SK-N-SH (cell line): Measurements from ENCODE around the gene DRGX. TPM values are rescaled to one million over a fixed set of nuclear protein-coding genes. Genes with fewer than 3 reads are reported as not detected.

ENCODE experiments used
- CTCF ChIA-PET: fragments of 300-600, 350-600 bp; formaldehyde crosslinking; extraction: SDS; loops from one replicate; lab custom pipeline; 2021; lab: Yijun Ruan, JAX
- POLR2A ChIA-PET: fragments of 350-600 bp; sonication (Branson Sonifier 250); formaldehyde crosslinking; extraction: SDS; loops from one replicate; lab custom pipeline; 2020; ENCODE audit warnings: antibody characterized with exemption, inconsistent platforms; lab: Yijun Ruan, JAX
- DNase-seq: peaks from one replicate; pipeline ENCODE4 v3.0.0; 2012
- H2AFZ ChIP-seq: fragments of 200-600 bp; sonication (generic); 2 replicates; pipeline ENCODE4 v1.8.1; 2016; ENCODE audit warnings: antibody characterized with exemption, mild to moderate bottlenecking, low read depth
- H3F3A ChIP-seq: fragments of 200-600 bp; sonication (generic); replicated peaks from 2 replicates; pipeline ENCODE3; 2016; ENCODE audit warnings: antibody characterized with exemption, mild to moderate bottlenecking; ENCODE audit not compliant: insufficient read depth
- H3K27ac ChIP-seq, 2 experiments: fragments of 200-500 bp in 1 of 2; fragments of 200-600 bp in 1 of 2; sonication (Bioruptor generic) in 1 of 2; sonication (generic), shearing (Covaris generic) in 1 of 2; 2 replicates each; pipeline versions ENCODE4 v1.5.1 to v1.6.1; 2014 to 2016; ENCODE audit warnings: low read depth in 2 of 2, inconsistent platforms in 1 of 2, low read length in 1 of 2, mild to moderate bottlenecking in 1 of 2, mixed read lengths in 1 of 2
- H3K27me3 ChIP-seq: fragments of 200-600 bp; sonication (generic), shearing (Covaris generic); 2 replicates; pipeline ENCODE4 v1.6.1; 2016; ENCODE audit warnings: mixed run types; ENCODE audit not compliant: insufficient read depth
- H3K36me3 ChIP-seq, 2 experiments: fragments of 200-500 bp in 1 of 2; fragments of 200-600 bp in 1 of 2; sonication (Bioruptor generic) in 1 of 2; sonication (generic) in 1 of 2; replicated peaks in 1 of 2; 2 replicates each; pipeline versions ENCODE3 to v1.5.1; 2014 to 2016; ENCODE audit warnings: low read length in 1 of 2, mild to moderate bottlenecking in 1 of 2; ENCODE audit not compliant: insufficient read depth in 2 of 2, control insufficient read depth in 1 of 2
- H3K4me1 ChIP-seq, 2 experiments: fragments of 200-500 bp in 1 of 2; fragments of 200-600 bp in 1 of 2; sonication (Bioruptor generic) in 1 of 2; sonication (generic), shearing (Covaris generic) in 1 of 2; 2 replicates each; pipeline versions ENCODE4 v1.5.1 to v1.6.1; 2014 to 2016; ENCODE audit warnings: low read depth in 1 of 2, low read length in 1 of 2, mixed run types in 1 of 2; ENCODE audit not compliant: insufficient read depth in 2 of 2, control insufficient read depth in 1 of 2
- H3K4me2 ChIP-seq: fragments of 200-600 bp; sonication (generic), shearing (Covaris generic); 2 replicates; pipeline ENCODE4 v1.6.1; 2017; ENCODE audit warnings: mixed run types
- H3K4me3 ChIP-seq, 2 experiments: fragments of 200-500 bp in 1 of 2; fragments of 200-600 bp in 1 of 2; sonication (Bioruptor generic) in 1 of 2; sonication (generic), shearing (Covaris generic) in 1 of 2; 2 replicates each; pipeline versions ENCODE4 v1.5.1 to v1.8.1; 2014 to 2016; ENCODE audit warnings: low read depth in 2 of 2, inconsistent platforms in 1 of 2, low read length in 1 of 2, mild to moderate bottlenecking in 1 of 2, mixed read lengths in 1 of 2, moderate library complexity in 1 of 2
- H3K79me2 ChIP-seq: fragments of 200-600 bp; sonication (generic); 2 replicates; pipeline ENCODE4 v1.8.1; 2017; ENCODE audit warnings: mild to moderate bottlenecking; ENCODE audit not compliant: insufficient read depth
- H3K9ac ChIP-seq: fragments of 200-600 bp; sonication (generic); 2 replicates; pipeline ENCODE4 v1.6.1; 2017; ENCODE audit warnings: mixed run types
- H3K9me2 ChIP-seq: fragments of 200-600 bp; sonication (generic); 2 replicates; pipeline ENCODE4 v1.6.1; 2017; ENCODE audit warnings: mixed run types
- H3K9me3 ChIP-seq: fragments of 200-600 bp; sonication (generic); 2 replicates; pipeline ENCODE4 v1.6.1; 2017; ENCODE audit warnings: mixed run types, mild to moderate bottlenecking, moderate library complexity
- H4K20me1 ChIP-seq: fragments of 200-600 bp; sonication (generic); 2 replicates; pipeline ENCODE4 v1.6.1; 2017; ENCODE audit warnings: mild to moderate bottlenecking, mixed run types; ENCODE audit not compliant: insufficient read depth
- CTCF ChIP-seq: fragments of 200-600 bp; sonication (generic); IDR thresholded peaks from 2 replicates; pipeline ENCODE4 v1.6.1; 2017; ENCODE audit warnings: antibody characterized with exemption, mild to moderate bottlenecking, moderate library complexity
- ELF1 ChIP-seq: IDR thresholded peaks from 2 replicates; pipeline ENCODE4 v1.4.0; 2012
- FOXJ3 ChIP-seq: sonication (generic); formaldehyde crosslinking; IDR thresholded peaks from 2 replicates; pipeline ENCODE4 v1.5.1; 2020; ENCODE audit warnings: mild to moderate bottlenecking, missing genetic modification reagents
- GABPA ChIP-seq: IDR thresholded peaks from 2 replicates; pipeline ENCODE4 v1.4.0; 2012; ENCODE audit warnings: low read depth, mild to moderate bottlenecking
- GATA2 ChIP-seq: sonication (generic); formaldehyde crosslinking; IDR thresholded peaks from 2 replicates; pipeline ENCODE4 v1.5.0; 2020; ENCODE audit warnings: mild to moderate bottlenecking, missing genetic modification reagents
- MEF2A ChIP-seq: IDR thresholded peaks from 2 replicates; pipeline ENCODE4 v1.4.0; 2012; ENCODE audit warnings: low read depth, borderline replicate concordance
- NRF1 ChIP-seq: IDR thresholded peaks from 2 replicates; pipeline ENCODE4 v1.6.1; 2012; ENCODE audit warnings: low read depth, mild to moderate bottlenecking, low read length
- POLR2AphosphoS5 ChIP-seq: IDR thresholded peaks from 2 replicates; pipeline ENCODE4 v1.6.1; 2012; ENCODE audit warnings: low read depth, low read length
- REST ChIP-seq: IDR thresholded peaks from 2 replicates; pipeline ENCODE4 v1.6.1; 2012; ENCODE audit warnings: mild to moderate bottlenecking, low read depth, low read length, moderate library complexity
- RFX5 ChIP-seq: IDR thresholded peaks from 2 replicates; pipeline ENCODE4 v1.6.1; 2012; ENCODE audit warnings: mild to moderate bottlenecking, improper control_type of control experiment, low read length
- SIN3A ChIP-seq: IDR thresholded peaks from 2 replicates; pipeline ENCODE4 v1.6.1; 2012; ENCODE audit warnings: low read depth, mild to moderate bottlenecking, low read length, moderate library complexity, borderline replicate concordance
- SMC3 ChIP-seq: IDR thresholded peaks from 2 replicates; pipeline ENCODE4 v1.6.1; 2012; ENCODE audit warnings: low read depth, low read length, improper control_type of control experiment
- YY1 ChIP-seq: IDR thresholded peaks from 2 replicates; pipeline ENCODE4 v1.4.0; 2012; ENCODE audit warnings: low read depth, mild to moderate bottlenecking
- WGBS: methylation state at CpG from one replicate; pipeline ENCODE4 v1.1.6; 2017; ENCODE audit warnings: low lambda C conversion rate; 5-methylcytosine and 5-hydroxymethylcytosine counted together
- polyA plus RNA-seq, 3 experiments: library from polyadenylated mRNA; depleted of rRNA; stranded (reverse); fragments of >200 nt; gene quantifications; 2 replicates each; pipeline ENCODE4 v1.2.3, GENCODE V29; 2012

The DRGX gene
- polyA plus RNA-seq, 1 of the 3 experiments (the other 2 are of a cell fraction): not detected

DNA sequence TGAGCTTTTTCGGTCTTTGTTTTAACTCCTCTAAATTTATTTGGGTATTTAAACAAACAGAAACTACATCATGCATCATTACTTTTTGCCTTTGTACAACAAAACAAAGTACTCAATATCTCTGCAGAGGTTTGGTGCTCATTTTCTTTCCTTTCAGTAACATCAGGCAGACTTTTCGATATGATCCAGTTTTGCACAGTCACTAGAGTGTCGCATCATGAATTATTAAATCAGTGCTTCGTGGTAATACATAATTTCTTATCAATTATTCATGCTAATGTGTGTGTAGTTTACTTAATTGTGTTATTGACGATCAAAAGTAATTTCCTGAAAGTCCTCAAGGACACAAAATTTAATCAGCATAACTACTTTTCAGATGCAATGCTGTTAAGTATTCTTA, 31.8 kb downstream of the DRGX start:
- DNase-seq: no peak
- no peaks in the 10 kb centered on the region for H3K9me3 ChIP-seq
- H3K4me3 ChIP-seq: no peak overlapping the region
- no peak overlapping the region for H3K4me2 ChIP-seq
- H4K20me1 ChIP-seq: no peaks in the 10 kb centered on the region
- no peaks in the 10 kb centered on the region for H3K27me3 ChIP-seq
- peaks cover 0 to 31% of the 10 kb centered on the region in 2 experiments; a peak in 1 of 4 replicates for H3K4me1 ChIP-seq
- H3K27ac ChIP-seq: no peak overlapping the region
- TF ChIP-seq GATA2 (CRISPR knock-in tag) (no peak), YY1 (no peak), CTCF (no peak), POLR2AphosphoS5 (no peak), RFX5 (no peak), SIN3A (no peak), MEF2A (no peak), FOXJ3 (CRISPR knock-in tag) (no peak), REST (no peak), SMC3 (no peak), GABPA (no peak), ELF1 (no peak), NRF1 (no peak)
- H2AFZ ChIP-seq: no peak overlapping the region
- H3K79me2 ChIP-seq: no peaks in the 10 kb centered on the region
- no peak overlapping the region for H3K9ac ChIP-seq
- no peaks in the 10 kb centered on the region for H3K36me3 ChIP-seq
- ChIA-PET CTCF (interaction anchor here (1.0 kb wide), 1 partner anchor 43 kb away, joined by 3 read pairs; no protein-coding TSS in a partner anchor), POLR2A (no interaction called here)
- H3K9me2 ChIP-seq: no peaks in the 10 kb centered on the region
- 51% methylated on average over 5 of the region's 5 CpGs for WGBS
- H3F3A ChIP-seq: no peaks in the 10 kb centered on the region
